KMS-11 (cell line): ENCODE data around the gene TGFA.

Source experiments
- H2AFZ ChIP-seq: fragments of 200-600 bp; sonication (generic); 2 replicates; pipeline ENCODE4 v1.6.1; 2016; ENCODE audit warnings: antibody characterized with exemption, mixed run types, low read depth
- H3K27ac ChIP-seq: fragments of 200-600 bp; sonication (generic); 2 replicates; pipeline ENCODE4 v1.6.1; 2016; ENCODE audit warnings: mild to moderate bottlenecking, mixed run types
- H3K27me3 ChIP-seq: fragments of 200-600 bp; sonication (generic); 2 replicates; pipeline ENCODE4 v1.6.1; 2017; ENCODE audit warnings: mild to moderate bottlenecking, low read depth, mixed run types, moderate library complexity; ENCODE audit not compliant: insufficient read depth
- H3K36me3 ChIP-seq: fragments of 200-600 bp; sonication (generic); 2 replicates; pipeline ENCODE4 v1.6.1; 2017; ENCODE audit warnings: mild to moderate bottlenecking, mixed run types; ENCODE audit not compliant: insufficient read depth
- H3K4me1 ChIP-seq: fragments of 200-600 bp; sonication (generic); 2 replicates; pipeline ENCODE4 v1.6.1; 2016; ENCODE audit warnings: mild to moderate bottlenecking, low read depth, mixed run types; ENCODE audit not compliant: poor library complexity, severe bottlenecking
- H3K4me2 ChIP-seq: fragments of 200-600 bp; sonication (generic); 2 replicates; pipeline ENCODE4 v1.7.0; 2016; ENCODE audit warnings: mild to moderate bottlenecking, mixed run types
- H3K4me3 ChIP-seq: fragments of 200-600 bp; sonication (generic); IDR thresholded peaks from 2 replicates; pipeline ENCODE4 v1.6.1; 2017; ENCODE audit warnings: low read depth, low read length, mixed read lengths; ENCODE audit not compliant: insufficient read depth
- H3K79me2 ChIP-seq: fragments of 200-600 bp; sonication (generic); 2 replicates; pipeline ENCODE4 v1.6.1; 2016; ENCODE audit warnings: low read depth, mixed run types; ENCODE audit not compliant: insufficient read depth
- H3K9ac ChIP-seq: fragments of 200-600 bp; sonication (generic); 2 replicates; pipeline ENCODE4 v1.6.1; 2016; ENCODE audit warnings: mild to moderate bottlenecking, mixed run types
- H4K20me1 ChIP-seq: fragments of 200-600 bp; sonication (generic); 2 replicates; pipeline ENCODE4 v1.6.1; 2016; ENCODE audit warnings: mild to moderate bottlenecking, mixed run types; ENCODE audit not compliant: insufficient read depth
- TF ChIP-seq, protein P1 (sequence below): fragments of 200-600 bp; sonication (generic); conservative IDR thresholded peaks from 2 replicates; pipeline ENCODE4 v1.6.1; 2017; ENCODE audit warnings: low read depth, mild to moderate bottlenecking, antibody characterized with exemption, low read length, moderate library complexity, mixed read lengths

The TGFA gene

GRCh38 chr2:70526126-70526525 lies 27.5 kb downstream of the TGFA start:
- Histone ChIP-seq H3K9ac (no peak overlapping the region), H3K4me3 (no peak overlapping the region), H3K79me2 (no peaks in the 10 kb centered on the region), H3K36me3 (no peaks in the 10 kb centered on the region), H3K4me2 (no peak overlapping the region), H2AFZ (no peak overlapping the region), H4K20me1 (no peaks in the 10 kb centered on the region), H3K27me3 (no peaks in the 10 kb centered on the region), H3K4me1 (no peaks in the 10 kb centered on the region), H3K27ac (no peak overlapping the region)
- TF ChIP-seq, protein P1, sequence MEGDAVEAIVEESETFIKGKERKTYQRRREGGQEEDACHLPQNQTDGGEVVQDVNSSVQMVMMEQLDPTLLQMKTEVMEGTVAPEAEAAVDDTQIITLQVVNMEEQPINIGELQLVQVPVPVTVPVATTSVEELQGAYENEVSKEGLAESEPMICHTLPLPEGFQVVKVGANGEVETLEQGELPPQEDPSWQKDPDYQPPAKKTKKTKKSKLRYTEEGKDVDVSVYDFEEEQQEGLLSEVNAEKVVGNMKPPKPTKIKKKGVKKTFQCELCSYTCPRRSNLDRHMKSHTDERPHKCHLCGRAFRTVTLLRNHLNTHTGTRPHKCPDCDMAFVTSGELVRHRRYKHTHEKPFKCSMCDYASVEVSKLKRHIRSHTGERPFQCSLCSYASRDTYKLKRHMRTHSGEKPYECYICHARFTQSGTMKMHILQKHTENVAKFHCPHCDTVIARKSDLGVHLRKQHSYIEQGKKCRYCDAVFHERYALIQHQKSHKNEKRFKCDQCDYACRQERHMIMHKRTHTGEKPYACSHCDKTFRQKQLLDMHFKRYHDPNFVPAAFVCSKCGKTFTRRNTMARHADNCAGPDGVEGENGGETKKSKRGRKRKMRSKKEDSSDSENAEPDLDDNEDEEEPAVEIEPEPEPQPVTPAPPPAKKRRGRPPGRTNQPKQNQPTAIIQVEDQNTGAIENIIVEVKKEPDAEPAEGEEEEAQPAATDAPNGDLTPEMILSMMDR = no peak

GRCh38 chr2:70525032-70525431 lies 28.6 kb downstream of the TGFA start:
- H4K20me1 ChIP-seq = no peaks in the 10 kb centered on the region
- TF ChIP-seq, protein P1 = no peak
- H3K4me1 ChIP-seq = no peaks in the 10 kb centered on the region
- H3K4me2 ChIP-seq = no peak overlapping the region
- H3K9ac ChIP-seq = no peak overlapping the region
- no peaks in the 10 kb centered on the region for H3K36me3 ChIP-seq
- no peaks in the 10 kb centered on the region for H3K27me3 ChIP-seq
- no peak overlapping the region for H2AFZ ChIP-seq
- H3K27ac ChIP-seq = no peak overlapping the region
- no peak overlapping the region for H3K4me3 ChIP-seq
- H3K79me2 ChIP-seq = no peaks in the 10 kb centered on the region

DNA sequence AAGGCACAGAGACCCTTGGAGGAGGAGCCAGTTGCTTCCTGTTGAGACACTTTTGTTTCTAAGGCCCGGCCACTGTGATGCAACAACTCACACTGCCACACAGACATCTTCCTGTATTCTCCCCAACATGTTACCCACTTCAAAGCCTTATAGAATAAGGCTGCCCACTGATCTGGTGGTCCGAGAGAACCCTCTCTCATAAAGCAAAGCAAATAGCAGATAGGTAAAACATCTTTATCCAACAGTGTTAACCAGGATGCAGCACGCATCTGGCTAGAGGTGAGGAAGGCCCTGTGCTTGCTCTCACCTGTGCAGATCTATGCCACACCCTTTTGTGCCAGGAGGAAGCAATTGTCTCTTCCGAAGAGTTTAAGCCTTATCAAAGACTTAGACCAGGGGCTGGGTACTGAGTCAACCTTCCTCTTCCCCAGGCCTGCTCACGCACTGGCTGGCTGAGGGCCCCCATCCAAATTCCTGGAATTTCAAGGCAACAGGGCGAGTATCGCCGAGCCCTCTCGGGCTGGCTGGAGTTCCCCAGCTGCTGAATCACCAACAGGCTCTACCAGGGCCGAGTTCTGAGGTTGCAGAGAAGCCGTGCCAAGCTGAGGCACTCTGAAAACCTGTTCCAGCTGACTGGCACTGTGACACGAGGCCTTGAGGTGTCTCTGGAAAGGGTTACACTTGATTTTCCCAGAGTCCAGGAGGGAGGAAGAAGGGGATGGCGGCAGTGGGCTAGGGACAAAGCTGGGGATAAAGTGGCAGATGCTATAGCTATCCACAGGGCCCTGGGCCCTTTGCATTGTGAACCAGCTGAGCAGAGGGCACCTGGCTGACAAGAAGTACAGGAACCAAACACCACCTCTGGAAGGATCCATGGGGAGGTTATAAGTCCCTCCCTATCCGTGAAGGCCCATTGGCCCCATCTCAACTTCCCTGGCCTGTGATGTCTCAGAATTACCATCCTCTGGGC lies 29.3 kb downstream of the TGFA start:
- Histone ChIP-seq H3K27ac (no peak overlapping the region), H4K20me1 (no peaks in the 10 kb centered on the region), H3K4me2 (no peak overlapping the region), H3K27me3 (no peaks in the 10 kb centered on the region), H3K4me3 (no peak overlapping the region), H3K36me3 (no peaks in the 10 kb centered on the region), H3K4me1 (no peaks in the 10 kb centered on the region), H3K79me2 (no peaks in the 10 kb centered on the region), H3K9ac (no peak overlapping the region), H2AFZ (no peak overlapping the region)
- TF ChIP-seq, protein P1 = no peak

- no peak overlapping the region for H2AFZ ChIP-seq
- no peak overlapping the region for H3K4me2 ChIP-seq
- no peak overlapping the region for H3K9ac ChIP-seq
- no peak overlapping the region for H3K4me3 ChIP-seq
- H3K4me1 ChIP-seq = no peaks in the 10 kb centered on the region
- no peaks in the 10 kb centered on the region for H3K36me3 ChIP-seq
- no peaks in the 10 kb centered on the region for H3K79me2 ChIP-seq
- TF ChIP-seq, protein P1 = no peak
- no peaks in the 10 kb centered on the region for H4K20me1 ChIP-seq
- no peak overlapping the region for H3K27ac ChIP-seq
- H3K27me3 ChIP-seq = no peaks in the 10 kb centered on the region
These were observed 30.0 kb downstream of the TGFA start for GRCh38 chr2:70523672-70523995.
